NCI-H1417 treated with DMSO at 0.1 percent for 48 hours (cell line): Measurements from ENCODE around the gene BIVM.

Experiments used
- DNase-seq: peaks from one replicate; lab custom pipeline; 2025; lab: John Stamatoyannopoulos, UW

BIVM gene

GRCh38 chr13:102845289-102845629 lies 46.3 kb downstream of the BIVM start:
- DNase-seq: no peak

GRCh38 chr13:102845630-102846260 lies 46.8 kb downstream of the BIVM start, which contains the start of gene ERCC5:
Gene ERCC5 (plus strand): TSS chr13:102846032. CDS start chr13:102846267, 235 bp downstream.
- peak; percentile 92 for DNase-seq

GRCh38 chr13:102846261-102847015 lies 47.5 kb downstream of the BIVM start:
- DNase-seq: peak; percentile 3

- peak; percentile 12 for DNase-seq
Measured at GRCh38 chr13:102847272-102848234, 48.6 kb downstream of the BIVM start.

GRCh38 chr13:102848956-102849355 lies 50.0 kb downstream of the BIVM start:
- DNase-seq: no peak

GRCh38 chr13:102852556-102852955 lies 53.6 kb downstream of the BIVM start:
- DNase-seq: no peak

GRCh38 chr13:102854675-102855074 lies 55.8 kb downstream of the BIVM start:
- no peak for DNase-seq

GRCh38 chr13:102856557-102856956 lies 57.6 kb downstream of the BIVM start:
- DNase-seq: no peak

GRCh38 chr13:102862624-102863210 lies 63.8 kb downstream of the BIVM start:
- no peak for DNase-seq

- no peak for DNase-seq
Measured at GRCh38 chr13:102863590-102863989, 64.7 kb downstream of the BIVM start.

GRCh38 chr13:102868366-102868936 lies 69.5 kb downstream of the BIVM start:
- no peak for DNase-seq

GRCh38 chr13:102869948-102870676 lies 71.2 kb downstream of the BIVM start:
- no peak for DNase-seq

- DNase-seq: no peak
Measured at GRCh38 chr13:102870677-102871415, 71.9 kb downstream of the BIVM start.

- DNase-seq: no peak
Measured at GRCh38 chr13:102872131-102872530, 73.2 kb downstream of the BIVM start.

GRCh38 chr13:102872531-102872930 lies 73.6 kb downstream of the BIVM start:
- no peak for DNase-seq

- no peak for DNase-seq
Measured at GRCh38 chr13:102873653-102874052, 74.7 kb downstream of the BIVM start.

GRCh38 chr13:102875256-102875655 lies 76.3 kb downstream of the BIVM start:
- no peak for DNase-seq

GRCh38 chr13:102877303-102877702 lies 78.4 kb downstream of the BIVM start:
- DNase-seq: no peak

- no peak for DNase-seq
Measured at GRCh38 chr13:102878481-102878880, 79.6 kb downstream of the BIVM start.

- no peak for DNase-seq
Measured at GRCh38 chr13:102879793-102880499, 81.0 kb downstream of the BIVM start.
